ENCODE measurements around the gene KLF7.

The KLF7 gene

GRCh38 chr2:207133458-207133819 lies 32.3 kb downstream of the KLF7 start:
- H3K4me3 ChIP-seq (ENCODE audit: low read length): no peak overlapping the region
- no peak for DNase-seq (ENCODE audit: low read depth, low spot score)

GRCh38 chr2:207132019-207132418 lies 33.7 kb downstream of the KLF7 start:
- DNase-seq (ENCODE audit: low read depth, low spot score): no peak
- H3K4me3 ChIP-seq (ENCODE audit: low read length): no peak overlapping the region

- no peak for DNase-seq (ENCODE audit: low read depth, low spot score)
- H3K4me3 ChIP-seq (ENCODE audit: low read length): no peak overlapping the region
Observed at GRCh38 chr2:207131594-207131993, 34.2 kb downstream of the KLF7 start.

- H3K4me3 ChIP-seq (ENCODE audit: low read length): no peak overlapping the region
- DNase-seq (ENCODE audit: low read depth, low spot score): no peak
Observed at GRCh38 chr2:207130958-207131521, 34.7 kb downstream of the KLF7 start.

GRCh38 chr2:207129821-207130220 lies 35.9 kb downstream of the KLF7 start:
- no peak overlapping the region for H3K4me3 ChIP-seq (ENCODE audit: low read length)
- no peak for DNase-seq (ENCODE audit: low read depth, low spot score)

GRCh38 chr2:207128867-207129266 lies 36.9 kb downstream of the KLF7 start:
- no peak for DNase-seq (ENCODE audit: low read depth, low spot score)

GRCh38 chr2:207126724-207127308 lies 38.9 kb downstream of the KLF7 start:
- no peak for DNase-seq (ENCODE audit: low read depth, low spot score)
- H3K4me3 ChIP-seq (ENCODE audit: low read length): no peak overlapping the region

More at GRCh38 chr2:207128867-207129266, 36.9 kb downstream of the KLF7 start:
- no peak overlapping the region for H3K4me3 ChIP-seq (ENCODE audit: low read length)

GRCh38 chr2:207123776-207124391 lies 41.9 kb downstream of the KLF7 start:
- no peak overlapping the region for H3K4me3 ChIP-seq (ENCODE audit: low read length)
- DNase-seq (ENCODE audit: low read depth, low spot score): no peak

GRCh38 chr2:207123335-207123744 lies 42.4 kb downstream of the KLF7 start:
- no peak for DNase-seq (ENCODE audit: low read depth, low spot score)
- no peak overlapping the region for H3K4me3 ChIP-seq (ENCODE audit: low read length)

GRCh38 chr2:207122651-207123334 lies 43.0 kb downstream of the KLF7 start:
- no peak overlapping the region for H3K4me3 ChIP-seq (ENCODE audit: low read length)
- no peak for DNase-seq (ENCODE audit: low read depth, low spot score)

GRCh38 chr2:207121784-207122183 lies 44.0 kb downstream of the KLF7 start:
- DNase-seq (ENCODE audit: low read depth, low spot score): no peak

GRCh38 chr2:207119048-207119447 lies 46.7 kb downstream of the KLF7 start:
- DNase-seq (ENCODE audit: low read depth, low spot score): no peak
- no peak overlapping the region for H3K4me3 ChIP-seq (ENCODE audit: low read length)

More at GRCh38 chr2:207121784-207122183, 44.0 kb downstream of the KLF7 start:
- H3K4me3 ChIP-seq (ENCODE audit: low read length): no peak overlapping the region

- no peak overlapping the region for H3K4me3 ChIP-seq (ENCODE audit: low read length)
- no peak for DNase-seq (ENCODE audit: low read depth, low spot score)
Observed at GRCh38 chr2:207117668-207118067, 48.1 kb downstream of the KLF7 start.

- DNase-seq (ENCODE audit: low read depth, low spot score): no peak
- no peak overlapping the region for H3K4me3 ChIP-seq (ENCODE audit: low read length)
Observed at GRCh38 chr2:207115715-207116364, 49.9 kb downstream of the KLF7 start.

- no peak overlapping the region for H3K4me3 ChIP-seq (ENCODE audit: low read length)
- DNase-seq (ENCODE audit: low read depth, low spot score): no peak
Observed at GRCh38 chr2:207113414-207113813, 52.3 kb downstream of the KLF7 start.

GRCh38 chr2:207112785-207113184 lies 53.0 kb downstream of the KLF7 start:
- H3K4me3 ChIP-seq (ENCODE audit: low read length): no peak overlapping the region
- DNase-seq (ENCODE audit: low read depth, low spot score): no peak

- H3K4me3 ChIP-seq (ENCODE audit: low read length): no peak overlapping the region
- DNase-seq (ENCODE audit: low read depth, low spot score): no peak
Observed at GRCh38 chr2:207112383-207112782, 53.4 kb downstream of the KLF7 start.

- peak; percentile 6 for DNase-seq (ENCODE audit: low read depth, low spot score)
- no peak overlapping the region for H3K4me3 ChIP-seq (ENCODE audit: low read length)
Observed at GRCh38 chr2:207111757-207112156, 54.0 kb downstream of the KLF7 start.

GRCh38 chr2:207110715-207111114 lies 55.0 kb downstream of the KLF7 start:
- H3K4me3 ChIP-seq (ENCODE audit: low read length): no peak overlapping the region
- DNase-seq (ENCODE audit: low read depth, low spot score): no peak

- no peak overlapping the region for H3K4me3 ChIP-seq (ENCODE audit: low read length)
- no peak for DNase-seq (ENCODE audit: low read depth, low spot score)
Observed at GRCh38 chr2:207110310-207110709, 55.4 kb downstream of the KLF7 start.
